CD14-positive monocyte (primary cell): Measurements from ENCODE around the gene CBX4. TPM values are rescaled to one million over a fixed set of nuclear protein-coding genes. Genes with fewer than 3 reads are reported as not detected.
A peak's percentile ranks its signal among the peaks of the same experiment; 100 is the strongest.

ENCODE experiments used
- DNase-seq, 3 donors: peaks; one replicate each; pipeline ENCODE4 v3.0.0-alpha.2; 2011 to 2022
- H2AFZ ChIP-seq: 2 replicates; pipeline ENCODE4 v1.6.0; 2012; ENCODE audit warnings: mild to moderate bottlenecking, low read depth, low read length, inconsistent platforms; ENCODE audit not compliant: insufficient read depth, poor library complexity, severe bottlenecking
- H3K27ac ChIP-seq, 2 donors: 1 replicate in 1 of 2; 2 replicates in 1 of 2; pipeline ENCODE4 v1.5.1; 2012 to 2013; ENCODE audit warnings: low read length in 2 of 2, control low read depth in 1 of 2, inconsistent platforms in 1 of 2, low read depth in 1 of 2, mild to moderate bottlenecking in 1 of 2
- H3K27me3 ChIP-seq, 2 donors: one replicate each; pipeline versions ENCODE4 v1.6.0 to v1.6.1; 2011 to 2013; ENCODE audit warnings: low read length in 2 of 2; ENCODE audit not compliant: control insufficient read depth in 2 of 2, insufficient read depth in 2 of 2
- H3K36me3 ChIP-seq, 2 donors: replicated peaks in 1 of 2; 1 replicate in 1 of 2; 2 replicates in 1 of 2; pipeline versions ENCODE4 v1.5.1 to v1.6.1; 2012 to 2013; ENCODE audit warnings: low read length in 2 of 2, control low read depth in 1 of 2, inconsistent platforms in 1 of 2, mild to moderate bottlenecking in 1 of 2; ENCODE audit not compliant: insufficient read depth in 2 of 2, control insufficient read depth in 1 of 2
- H3K4me1 ChIP-seq, 2 donors: 1 replicate in 1 of 2; 2 replicates in 1 of 2; pipeline versions ENCODE4 v1.5.1 to v1.6.1; 2012 to 2013; ENCODE audit warnings: low read length in 2 of 2, control low read depth in 1 of 2, inconsistent platforms in 1 of 2, mild to moderate bottlenecking in 1 of 2, moderate library complexity in 1 of 2; ENCODE audit not compliant: insufficient read depth in 2 of 2, control insufficient read depth in 1 of 2
- H3K4me2 ChIP-seq: replicated peaks from 2 replicates; pipeline ENCODE3; 2012; ENCODE audit warnings: low read length, moderate library complexity, mild to moderate bottlenecking; ENCODE audit not compliant: poor library complexity, severe bottlenecking; ENCODE audit errors: extremely low read depth
- H3K4me3 ChIP-seq, 3 experiments: fragments of 200-600 bp in 1 of 3; sonication (generic) in 1 of 3; replicated peaks in 1 of 3; 1 replicate in 2 of 3; 2 replicates in 1 of 3; pipeline ENCODE4 v1.5.1; 2011 to 2013; ENCODE audit warnings: low read length in 3 of 3, mild to moderate bottlenecking in 3 of 3, control low read depth in 2 of 3, low read depth in 2 of 3, inconsistent platforms in 1 of 3, moderate library complexity in 1 of 3
- H3K79me2 ChIP-seq: 2 replicates; pipeline ENCODE4 v1.6.0; 2012; ENCODE audit warnings: mild to moderate bottlenecking, control low read depth, inconsistent platforms, low read length, moderate library complexity; ENCODE audit not compliant: insufficient read depth
- H3K9ac ChIP-seq: 2 replicates; pipeline ENCODE4 v1.6.0; 2017; ENCODE audit warnings: low read length, mild to moderate bottlenecking; ENCODE audit not compliant: insufficient read depth, poor library complexity, severe bottlenecking
- H3K9me3 ChIP-seq, 2 donors: replicated peaks in 1 of 2; 1 replicate in 1 of 2; 2 replicates in 1 of 2; pipeline versions ENCODE4 v1.5.1 to v1.6.1; 2012 to 2013; ENCODE audit warnings: low read length in 2 of 2, control low read depth in 1 of 2; ENCODE audit not compliant: control insufficient read depth in 1 of 2, insufficient read depth in 1 of 2
- H4K20me1 ChIP-seq: 2 replicates; pipeline ENCODE4 v1.6.0; 2012; ENCODE audit warnings: mild to moderate bottlenecking, low read length, control low read depth, moderate library complexity; ENCODE audit not compliant: insufficient read depth
- H3K27ac Mint-ChIP-seq, 7 donors: one replicate each; pipeline ENCODE4 v1.8.0; 2020; ENCODE audit warnings: mild to moderate bottlenecking in 7 of 7, mixed read lengths in 7 of 7, moderate library complexity in 6 of 7, inconsistent platforms in 2 of 7
- H3K27me3 Mint-ChIP-seq, 3 donors: one replicate each; pipeline ENCODE4 v1.8.0; 2021 to 2022; ENCODE audit warnings: low read depth in 3 of 3, mild to moderate bottlenecking in 3 of 3, mixed read lengths in 3 of 3, moderate library complexity in 3 of 3, inconsistent platforms in 1 of 3
- H3K36me3 Mint-ChIP-seq, 2 donors: one replicate each; pipeline ENCODE4 v1.8.0; 2020; ENCODE audit warnings: mixed read lengths in 2 of 2, inconsistent platforms in 1 of 2, mild to moderate bottlenecking in 1 of 2
- H3K4me1 Mint-ChIP-seq: one replicate; pipeline ENCODE4 v1.8.0; 2020; ENCODE audit warnings: mild to moderate bottlenecking, mixed read lengths
- H3K4me3 Mint-ChIP-seq, 2 donors: one replicate each; pipeline ENCODE4 v1.8.0; 2020; ENCODE audit warnings: mild to moderate bottlenecking in 2 of 2, mixed read lengths in 2 of 2, moderate library complexity in 1 of 2
- H3K9me3 Mint-ChIP-seq, 7 donors: one replicate each; pipeline ENCODE4 v1.8.0; 2020 to 2022; ENCODE audit warnings: mixed read lengths in 7 of 7, mild to moderate bottlenecking in 6 of 7, moderate library complexity in 6 of 7, inconsistent platforms in 2 of 7
- CTCF ChIP-seq: fragments of 200-600 bp; IDR thresholded peaks from one replicate; pipeline ENCODE4 v1.8.0; 2022; ENCODE audit warnings: antibody characterized with exemption, mild to moderate bottlenecking
- WGBS: methylation state at CpG from one replicate; pipeline ENCODE4 v1.1.5; 2013; ENCODE audit warnings: missing lambda C conversion rate; ENCODE audit not compliant: insufficient coverage; 5-methylcytosine and 5-hydroxymethylcytosine counted together
- intact Hi-C, 2 donors: fragments of 100-400 bp; cut with micrococcal nuclease; formaldehyde crosslinking; loops; one replicate each; pipeline versions ENCODE4 v1.15.0 to v1.15.1; 2023
- polyA plus RNA-seq, 3 donors: library from polyadenylated mRNA; depleted of rRNA in 1 of 3; unstranded in 2 of 3; stranded (reverse) in 1 of 3; fragments of 300-500 nt in 2 of 3; fragments of >200 nt in 1 of 3; fragmentation: Illumina TruSeq in 2 of 3; gene quantifications; 1 replicate in 2 of 3; 2 replicates in 1 of 3; pipeline ENCODE4 v1.2.3, GENCODE V29; 2012 to 2021

CBX4 gene
- polyA plus RNA-seq, 3 donors = 1.4 to 82.8 (median 3.6) TPM

GRCh38 chr17:79799174-79799537 is 40.1 kb downstream of the CBX4 start:
- peaks cover 12 to 46% of the 10 kb centered on the region in 2 donors for H3K9me3 ChIP-seq
- no peak overlapping the region for H3K4me3 ChIP-seq
- no peak for DNase-seq
- Mint-ChIP-seq H3K27ac (peak overlapping the region in 1 of 7 donors; percentile 36), H3K4me3 (peak overlapping the region; percentile 62 to 93), H3K36me3 (peaks cover 23 to 38% of the 10 kb centered on the region in 2 donors), H3K4me1 (peaks cover 56% of the 10 kb centered on the region), H3K9me3 (peaks cover 2 to 43% (median 36%) of the 10 kb centered on the region in 7 donors), H3K27me3 (peaks cover 56 to 73% (median 62%) of the 10 kb centered on the region in 3 donors)
- H4K20me1 ChIP-seq = peaks cover 46% of the 10 kb centered on the region
- H3K36me3 ChIP-seq = peaks cover 9% of the 10 kb centered on the region in 2 donors
- no peak for TF ChIP-seq CTCF
- peaks cover 57 to 67% of the 10 kb centered on the region in 2 donors for H3K27me3 ChIP-seq
- 5% methylated on average over 18 of the region's 23 CpGs for WGBS
- no peak overlapping the region for H3K9ac ChIP-seq
- H3K4me1 ChIP-seq = peaks cover 70 to 76% of the 10 kb centered on the region in 2 donors
- H2AFZ ChIP-seq = no peak overlapping the region
- H3K79me2 ChIP-seq = peaks cover 3% of the 10 kb centered on the region
- intact Hi-C loops = loop anchor here (2.0 kb wide), 2 partner anchors 40 to 44 kb away; partner anchors contain the start of gene CBX4 (in 1 of the 2)
- H3K4me2 ChIP-seq = no peak overlapping the region
- H3K27ac ChIP-seq = no peak overlapping the region

GRCh38 chr17:79798299-79799173 is 40.7 kb downstream of the CBX4 start:
- intact Hi-C loops = loop anchor here (2.0 kb wide), 2 partner anchors 40 to 44 kb away; partner anchors contain the start of gene CBX4 (in 1 of the 2)
- Histone ChIP-seq H3K9ac (no peak overlapping the region), H3K79me2 (peaks cover 3% of the 10 kb centered on the region), H4K20me1 (peaks cover 51% of the 10 kb centered on the region), H2AFZ (peak overlapping the region; percentile 68), H3K27me3 (peaks cover 59 to 69% of the 10 kb centered on the region in 2 donors), H3K4me3 (peak overlapping the region in 1 of 3 experiments; percentile 99), H3K4me2 (peak overlapping the region; percentile 99), H3K27ac (no peak overlapping the region), H3K4me1 (peaks cover 63 to 71% of the 10 kb centered on the region in 2 donors), H3K9me3 (peaks cover 7 to 43% of the 10 kb centered on the region in 2 donors), H3K36me3 (peaks cover 9% of the 10 kb centered on the region in 2 donors)
- 1% methylated on average over 67 of the region's 70 CpGs for WGBS
- peaks cover under 1 to 45% (median 33%) of the 10 kb centered on the region in 7 donors for H3K9me3 Mint-ChIP-seq
- no peak for DNase-seq
- H3K4me3 Mint-ChIP-seq = peak overlapping the region; percentile 60 to 87
- H3K36me3 Mint-ChIP-seq = peaks cover 24 to 41% of the 10 kb centered on the region in 2 donors
- no peak for TF ChIP-seq CTCF
- peak overlapping the region in 2 of 7 donors; percentile 50 to 87 for H3K27ac Mint-ChIP-seq
- peaks cover 53% of the 10 kb centered on the region for H3K4me1 Mint-ChIP-seq
- H3K27me3 Mint-ChIP-seq = peaks cover 58 to 73% (median 63%) of the 10 kb centered on the region in 3 donors
